ENCODE measurements around the gene NOTUM. TPM values are rescaled to one million over a fixed set of nuclear protein-coding genes. Genes with fewer than 3 reads are reported as not detected.
A peak's percentile ranks its signal among the peaks of the same experiment; 100 is the strongest.
"Not testable (repeated sequence)": the region's sequence is repeated elsewhere in the genome, so short reads cannot be mapped to it uniquely, and the experiment has no call there.

NOTUM gene
- total RNA-seq, 6 donors from 2014 or later: 0.89 to 5.0 (median 2.3) TPM

- Histone ChIP-seq H3K36me3 (peaks cover 13 to 57% (median 42%) of the 10 kb centered on the region in 4 donors), H3K27ac (peak overlapping the region in 2 of 4 donors; percentile 81 to 87), H3K4me3 (no peak overlapping the region), H3K9me3 (no peaks in the 10 kb centered on the region), H3K4me1 (peaks cover 29 to 76% (median 44%) of the 10 kb centered on the region in 4 donors), H3K27me3 (no peaks in the 10 kb centered on the region)
- DNase-seq: peak in 1 of 2 donors; percentile 74
- 69 to 88% methylated on average over 10 to 15 of the region's 15 CpGs for WGBS, 2 donors
- ATAC-seq (ENCODE audit: low FRiP score in 2 of 2): no peak
- TF ChIP-seq POLR2A (IDR thresholded peaks at IDR 0.05) (no peak), EP300 (IDR thresholded peaks at IDR 0.05) (no peak), POLR2AphosphoS5 (IDR thresholded peaks at IDR 0.05) (no peak)
- TF ChIP-seq, protein P1, sequence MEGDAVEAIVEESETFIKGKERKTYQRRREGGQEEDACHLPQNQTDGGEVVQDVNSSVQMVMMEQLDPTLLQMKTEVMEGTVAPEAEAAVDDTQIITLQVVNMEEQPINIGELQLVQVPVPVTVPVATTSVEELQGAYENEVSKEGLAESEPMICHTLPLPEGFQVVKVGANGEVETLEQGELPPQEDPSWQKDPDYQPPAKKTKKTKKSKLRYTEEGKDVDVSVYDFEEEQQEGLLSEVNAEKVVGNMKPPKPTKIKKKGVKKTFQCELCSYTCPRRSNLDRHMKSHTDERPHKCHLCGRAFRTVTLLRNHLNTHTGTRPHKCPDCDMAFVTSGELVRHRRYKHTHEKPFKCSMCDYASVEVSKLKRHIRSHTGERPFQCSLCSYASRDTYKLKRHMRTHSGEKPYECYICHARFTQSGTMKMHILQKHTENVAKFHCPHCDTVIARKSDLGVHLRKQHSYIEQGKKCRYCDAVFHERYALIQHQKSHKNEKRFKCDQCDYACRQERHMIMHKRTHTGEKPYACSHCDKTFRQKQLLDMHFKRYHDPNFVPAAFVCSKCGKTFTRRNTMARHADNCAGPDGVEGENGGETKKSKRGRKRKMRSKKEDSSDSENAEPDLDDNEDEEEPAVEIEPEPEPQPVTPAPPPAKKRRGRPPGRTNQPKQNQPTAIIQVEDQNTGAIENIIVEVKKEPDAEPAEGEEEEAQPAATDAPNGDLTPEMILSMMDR (IDR thresholded peaks at IDR 0.05): no peak
Measured at GRCh38 chr17:81918832-81919545, 42.0 kb downstream of the NOTUM start.

DNA sequence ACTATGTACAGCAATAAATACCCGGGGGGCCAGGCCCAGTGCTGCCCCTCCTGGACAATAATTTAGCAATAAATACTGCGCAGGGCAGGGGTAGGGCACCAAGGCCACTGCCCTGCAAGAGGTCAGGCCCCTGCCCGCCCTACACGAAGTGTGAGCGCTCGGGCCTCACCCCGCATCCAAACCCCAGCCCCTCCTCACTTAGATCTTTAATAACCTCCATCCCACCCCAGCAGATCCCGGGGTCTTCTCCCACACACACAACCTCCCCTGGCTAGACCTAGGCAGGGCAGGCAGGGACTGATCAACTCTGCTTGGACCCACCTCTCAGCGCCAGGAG, 42.7 kb downstream of the NOTUM start:
- not testable (repeated sequence) for DNase-seq, H3K9me3 ChIP-seq, H3K27me3 ChIP-seq
- H3K36me3 ChIP-seq: peaks cover 17 to 64% (median 49%) of the 10 kb centered on the region in 4 donors
- peak; percentile 2 to 10 for ATAC-seq (ENCODE audit: low FRiP score in 2 of 2)
- 27 to 35% methylated on average over 3 to 9 of the region's 9 CpGs for WGBS, 2 donors
- peaks cover 22 to 70% (median 37%) of the 10 kb centered on the region in 4 donors for H3K4me1 ChIP-seq
- peak overlapping the region in 3 of 4 donors; percentile 95 to 98 (median 96) for H3K4me3 ChIP-seq
- peak overlapping the region; percentile 49 to 87 (median 78) for H3K27ac ChIP-seq

GRCh38 chr17:81917565-81918332, 43.2 kb downstream of the NOTUM start, which contains the start of gene SIRT7:
Gene SIRT7 (minus strand): TSS chr17:81918176. CDS start chr17:81918131, 45 bp downstream.
- peaks cover 17 to 67% (median 53%) of the 10 kb centered on the region in 4 donors for H3K36me3 ChIP-seq
- ATAC-seq (ENCODE audit: low FRiP score in 2 of 2) (peak; percentile 61 to 86), DNase-seq (peak; percentile 70 to 96)
- 0 to 2% methylated on average over 18 to 58 of the region's 94 CpGs for WGBS, 2 donors
- no peak for TF ChIP-seq EP300 (IDR thresholded peaks at IDR 0.05)
- peak; percentile 73 to 74 for TF ChIP-seq POLR2AphosphoS5 (IDR thresholded peaks at IDR 0.05)
- peak in 3 of 4 donors; percentile 44 to 88 (median 58) for TF ChIP-seq POLR2A (IDR thresholded peaks at IDR 0.05)
- peak within 1 kb of the TSS; percentile 74 to 98 (median 96) for H3K4me3 ChIP-seq
- peak within 1 kb of the TSS; percentile 49 to 87 (median 78) for H3K27ac ChIP-seq
- no peaks in the 10 kb centered on the region for H3K9me3 ChIP-seq
- peaks cover 17 to 64% (median 31%) of the 10 kb centered on the region in 4 donors for H3K4me1 ChIP-seq
- no peaks in the 10 kb centered on the region for H3K27me3 ChIP-seq

GRCh38 chr17:81916234-81917001, 44.6 kb downstream of the NOTUM start:
- peak overlapping the region in 1 of 4 donors; percentile 8 for H3K27ac ChIP-seq

GRCh38 chr17:81915331-81915730, 45.7 kb downstream of the NOTUM start:
- peaks cover 16 to 60% (median 28%) of the 10 kb centered on the region in 4 donors for H3K4me1 ChIP-seq
- no peak for TF ChIP-seq POLR2AphosphoS5 (IDR thresholded peaks at IDR 0.05)
- TF ChIP-seq POLR2A (IDR thresholded peaks at IDR 0.05): no peak
- TF ChIP-seq, protein P1 (IDR thresholded peaks at IDR 0.05): no peak
- TF ChIP-seq EP300 (IDR thresholded peaks at IDR 0.05): no peak
- H3K9me3 ChIP-seq: no peaks in the 10 kb centered on the region
- no peak overlapping the region for H3K4me3 ChIP-seq
- H3K27me3 ChIP-seq: no peaks in the 10 kb centered on the region
- WGBS, 2 donors: 96 to 97% methylated on average over 7 to 10 of the region's 12 CpGs
- ATAC-seq (ENCODE audit: low FRiP score in 2 of 2) (no peak), DNase-seq (peak in 1 of 2 donors; percentile 58)
- no peak overlapping the region for H3K27ac ChIP-seq
- peaks cover 10 to 55% (median 46%) of the 10 kb centered on the region in 4 donors for H3K36me3 ChIP-seq

More at GRCh38 chr17:81916234-81917001, 44.6 kb downstream of the NOTUM start:
- no peaks in the 10 kb centered on the region for H3K9me3 ChIP-seq
- peaks cover 14 to 62% (median 28%) of the 10 kb centered on the region in 4 donors for H3K4me1 ChIP-seq
- DNase-seq (no peak), ATAC-seq (ENCODE audit: low FRiP score in 2 of 2) (peak in 1 of 2 donors; percentile 46)
- H3K4me3 ChIP-seq: peak overlapping the region in 2 of 4 donors; percentile 95 to 98
- TF ChIP-seq EP300 (IDR thresholded peaks at IDR 0.05): no peak
- TF ChIP-seq POLR2A (IDR thresholded peaks at IDR 0.05): no peak
- TF ChIP-seq, protein P1 (IDR thresholded peaks at IDR 0.05): no peak
- no peak for TF ChIP-seq POLR2AphosphoS5 (IDR thresholded peaks at IDR 0.05)
- H3K36me3 ChIP-seq: peaks cover 10 to 65% (median 51%) of the 10 kb centered on the region in 4 donors
- H3K27me3 ChIP-seq: no peaks in the 10 kb centered on the region
- WGBS, 2 donors: 73 to 79% methylated on average over 20 to 21 of the region's 21 CpGs

Measured in upper lobe of left lung (tissue), 6 donors.